Stimulated activated CD4-positive, alpha-beta T cell treated with anti-CD3 and anti-CD28 coated beads, Interleukin-1b, Interleukin-23, amount 100 ng/mL, for 4 hours (primary cell): ENCODE results near the gene CHST4.
"Not testable (repeated sequence)": the region's sequence is repeated elsewhere in the genome, so short reads cannot be mapped to it uniquely, and the experiment has no call there.

Source experiments
- DNase-seq, 2 donors: peaks; one replicate each; pipeline ENCODE4 v3.0.0-alpha.2; 2020; ENCODE audit warnings: low read depth in 2 of 2

Gene CHST4

DNA sequence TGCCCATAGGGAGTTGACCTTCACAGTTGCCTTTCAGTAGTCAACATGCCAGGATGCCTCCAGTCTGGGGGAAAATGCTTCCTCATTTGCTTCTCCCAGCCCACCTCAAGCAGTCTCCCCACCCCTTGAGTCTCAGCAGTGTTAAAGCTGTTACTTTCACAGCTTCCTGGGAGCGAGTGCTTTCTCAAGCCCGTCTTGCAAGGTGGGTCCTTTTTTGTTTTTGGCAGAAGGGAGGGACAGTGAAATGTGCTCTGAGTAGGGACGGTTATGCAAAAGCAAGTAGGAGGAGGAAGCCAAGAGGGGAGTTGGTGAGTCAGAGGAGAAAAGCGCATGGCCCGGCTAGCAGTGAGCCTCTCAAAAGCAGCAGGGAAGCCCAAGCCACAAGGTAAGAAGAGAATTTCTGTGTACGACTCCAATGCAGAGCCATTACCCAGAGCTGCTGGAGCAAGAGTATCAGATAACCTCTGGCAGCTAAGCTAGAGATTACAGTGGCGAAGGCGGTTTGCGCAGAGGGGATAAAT, at the start of gene CHST4:
CHST4 (plus strand) TSS at position 316 of the 521 bp plus-strand sequence. CDS start 10,252 bp downstream, outside the sequence.
- no peak for DNase-seq

DNA sequence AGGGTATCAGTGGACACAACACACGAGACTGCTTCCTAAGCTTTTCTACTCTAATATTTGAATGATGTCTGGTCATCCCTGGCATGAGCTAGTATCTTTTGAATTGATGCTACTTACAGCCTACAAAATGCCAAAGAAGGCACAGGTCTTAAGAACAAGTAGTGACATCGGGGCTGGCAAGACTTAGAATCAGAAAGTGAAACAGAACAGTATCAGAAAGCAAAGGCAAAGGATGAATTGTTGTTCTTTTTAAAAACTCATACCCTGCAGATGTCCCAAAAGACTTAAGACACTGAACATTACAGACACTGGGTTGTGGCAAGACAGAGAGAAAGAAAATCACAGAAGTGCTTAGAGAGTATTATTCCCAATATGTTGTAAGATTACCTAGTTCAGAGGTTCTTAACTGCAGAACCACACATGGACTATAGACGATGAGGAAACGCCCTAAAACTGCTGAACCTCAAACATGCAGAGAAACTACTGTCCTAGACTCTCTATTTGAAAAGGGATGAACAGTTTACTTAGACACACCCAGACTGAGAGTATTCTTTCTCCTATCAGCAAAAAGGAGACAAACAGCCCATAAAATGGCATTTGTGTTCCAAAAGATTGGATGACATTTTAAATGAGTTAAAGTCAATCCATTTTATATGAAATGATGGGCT, 49.6 kb upstream of the CHST4 start:
- no peak for DNase-seq

DNA sequence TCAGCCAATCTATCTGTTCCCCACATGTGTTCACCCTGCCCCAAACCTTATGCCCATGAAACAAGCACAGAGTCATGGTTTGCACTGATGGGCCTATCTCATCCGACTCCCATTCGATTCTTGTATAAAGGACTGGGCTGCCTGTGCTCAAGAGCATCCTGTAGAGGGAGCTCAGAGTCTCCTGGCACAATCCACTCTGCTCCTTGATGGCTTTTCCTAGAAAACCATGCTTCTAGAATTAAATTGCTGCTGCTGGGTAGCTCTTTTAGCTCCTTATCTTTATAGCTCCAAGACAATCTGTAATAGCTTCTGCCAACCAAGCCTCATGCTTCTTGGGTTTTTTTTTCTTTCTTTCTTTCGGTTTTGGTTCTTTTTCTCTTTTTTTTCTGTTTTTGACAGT, 46.8 kb upstream of the CHST4 start:
- no peak for DNase-seq

DNA sequence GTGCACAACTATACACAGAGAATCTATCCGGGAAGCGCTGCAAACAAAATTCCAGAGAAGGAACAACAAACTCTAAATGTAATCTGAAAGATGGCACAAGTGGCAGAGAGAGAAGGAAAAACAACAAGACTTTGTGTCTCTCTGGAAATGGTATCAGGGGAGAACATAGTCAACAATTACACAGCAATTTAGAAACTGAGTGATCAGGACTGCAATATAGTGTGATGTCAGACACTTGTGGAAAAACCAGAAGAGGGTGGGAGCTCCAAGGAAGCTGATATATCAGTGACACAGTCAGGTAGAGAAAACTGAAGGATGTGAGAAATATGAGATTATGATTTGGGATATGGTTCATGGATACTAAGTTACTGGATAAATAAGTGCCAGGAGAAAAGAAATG, 45.3 kb upstream of the CHST4 start:
- no peak for DNase-seq

DNA sequence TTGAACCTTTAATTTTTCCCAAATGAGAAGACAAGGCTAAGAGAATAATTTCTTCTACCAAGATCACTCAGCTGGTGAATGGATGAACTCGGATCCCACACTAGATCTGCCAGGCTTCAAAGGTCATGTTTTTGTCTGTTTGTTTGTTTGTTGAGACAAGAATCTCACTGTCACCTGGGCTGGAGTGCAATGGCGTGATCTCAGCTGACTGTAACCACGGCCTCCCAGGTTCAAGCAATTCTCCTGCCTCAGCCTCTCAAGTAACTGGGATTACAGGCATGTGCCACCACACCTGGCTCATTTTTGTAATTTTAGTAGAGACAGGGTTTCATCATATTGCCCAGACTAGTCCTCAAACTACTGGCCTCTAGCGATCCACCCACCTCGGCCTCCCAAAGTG, 43.7 kb upstream of the CHST4 start:
- no peak for DNase-seq

DNA sequence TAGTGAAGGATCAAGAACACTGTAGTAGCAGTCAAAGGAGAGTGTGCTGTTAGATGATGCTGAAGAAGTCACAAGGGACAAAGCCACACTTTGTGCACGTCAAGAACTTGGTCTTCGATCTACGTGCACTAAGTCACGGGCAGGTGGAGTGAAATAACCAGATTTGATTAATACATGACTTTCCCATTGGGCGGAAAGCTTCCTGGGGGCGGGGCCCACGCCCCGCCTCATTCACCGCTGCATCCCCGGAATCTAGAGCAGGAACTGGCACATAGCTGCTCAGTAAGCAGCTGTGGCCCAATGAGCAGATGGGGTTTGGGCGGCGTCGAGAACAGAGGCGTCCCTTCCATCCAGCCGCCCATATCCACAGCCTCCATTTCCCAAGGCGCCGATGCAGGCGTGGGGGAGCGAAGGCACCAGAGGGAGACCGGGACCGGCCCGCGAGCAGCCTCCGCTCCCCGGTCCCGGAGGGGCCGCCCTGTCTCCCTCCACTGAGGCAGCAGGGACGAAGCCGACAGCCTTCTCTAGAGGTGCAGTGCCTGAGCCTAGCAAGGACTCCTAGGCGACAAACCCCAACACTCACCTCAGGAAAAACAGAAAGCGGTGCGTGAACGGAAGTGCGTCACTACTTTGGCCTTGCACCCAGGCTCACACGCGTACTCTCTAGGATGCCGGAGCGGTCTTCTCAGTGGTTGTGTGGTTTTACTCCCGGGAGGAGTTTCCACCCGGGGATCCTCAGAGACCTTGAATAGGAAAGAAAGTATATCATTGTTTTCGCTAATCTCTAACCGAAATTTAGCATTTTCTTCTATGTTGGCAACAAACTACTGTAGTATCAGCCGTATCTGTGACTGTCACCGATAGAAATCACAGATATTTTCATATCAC, 42.0 kb upstream of the CHST4 start:
- DNase-seq: peak; percentile 55 to 63

DNA sequence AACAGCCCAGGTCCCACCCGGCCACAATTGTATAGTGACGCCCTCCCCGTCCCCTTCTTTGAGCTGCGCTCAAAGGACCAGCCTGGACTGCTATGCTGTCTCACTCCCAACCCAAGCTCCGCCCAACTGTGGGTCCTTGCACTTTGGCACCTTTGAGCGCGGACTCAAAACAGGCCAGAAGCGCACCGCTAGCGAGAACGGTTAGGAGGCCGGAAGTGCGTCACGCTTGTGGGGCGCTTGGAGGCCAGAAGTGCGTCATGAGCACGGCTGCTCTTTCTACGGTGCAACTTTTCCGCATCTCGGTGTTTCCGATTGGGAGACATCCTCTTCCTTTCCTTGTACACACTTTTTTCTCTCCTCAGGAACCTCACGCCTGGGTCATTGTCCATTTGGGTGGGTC, 37.1 kb upstream of the CHST4 start, which contains the start of gene ZNF19:
ZNF19 (minus strand) TSS at position 203 of the 400 bp plus-strand sequence. CDS start 7,210 bp downstream, outside the sequence.
- no peak for DNase-seq

DNA sequence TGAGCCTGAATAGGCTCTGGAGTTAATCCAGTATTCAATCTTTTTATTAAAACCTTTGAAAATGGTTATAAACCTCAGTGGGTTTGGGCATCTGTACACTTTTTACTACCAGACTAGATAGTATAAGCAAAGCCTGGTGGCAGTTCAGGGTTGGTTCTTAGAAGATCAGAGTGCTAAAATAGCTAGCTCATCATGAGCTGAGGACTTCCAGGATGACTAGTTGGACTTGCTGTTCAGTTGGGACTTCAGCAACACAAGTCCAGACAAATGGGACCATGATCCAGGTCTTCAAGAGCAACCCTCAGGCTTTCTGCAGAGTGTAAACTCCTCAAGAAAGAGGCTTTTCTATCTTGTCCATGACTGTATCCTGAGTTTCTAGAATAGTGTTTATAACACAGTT, 35.9 kb upstream of the CHST4 start:
- no peak for DNase-seq

DNA sequence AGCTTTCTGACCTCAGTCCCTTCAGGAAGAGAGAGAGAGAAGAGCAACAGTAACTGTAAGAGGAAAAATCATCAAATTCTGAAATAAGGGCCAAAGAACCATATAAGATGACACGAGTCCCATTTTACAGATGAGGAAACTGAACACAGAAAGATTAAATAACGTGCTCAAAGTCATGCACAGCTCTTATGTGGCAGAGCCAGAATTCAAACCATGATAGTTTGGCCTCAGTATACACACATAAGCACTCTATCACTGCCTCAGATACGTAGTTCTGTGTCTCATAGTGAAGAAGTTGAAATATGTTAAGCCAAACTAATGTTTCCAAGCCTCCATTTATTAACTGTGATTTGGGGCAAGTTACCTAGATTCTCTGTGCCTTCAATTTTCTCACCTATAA, 35.2 kb upstream of the CHST4 start:
- DNase-seq: no peak

DNA sequence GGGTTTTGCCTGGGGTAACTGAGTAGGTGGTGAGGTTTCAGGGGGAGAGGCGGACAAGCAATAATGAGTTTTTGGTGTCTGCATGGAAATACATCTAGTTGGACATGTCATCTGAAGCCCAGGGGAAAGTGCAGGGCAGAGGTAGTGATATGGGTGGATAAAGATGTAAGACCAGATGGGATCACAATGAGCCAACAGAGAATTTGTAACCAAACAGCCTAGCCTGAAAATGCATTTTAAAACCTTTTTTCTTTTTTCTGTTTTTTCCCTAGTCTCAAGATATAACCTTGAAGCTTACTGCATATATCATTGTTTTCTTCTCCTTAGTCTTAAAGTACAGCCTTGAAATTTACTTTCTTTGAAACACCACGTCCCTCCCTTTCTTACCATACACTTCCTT, 33.4 kb upstream of the CHST4 start:
- DNase-seq: no peak

DNA sequence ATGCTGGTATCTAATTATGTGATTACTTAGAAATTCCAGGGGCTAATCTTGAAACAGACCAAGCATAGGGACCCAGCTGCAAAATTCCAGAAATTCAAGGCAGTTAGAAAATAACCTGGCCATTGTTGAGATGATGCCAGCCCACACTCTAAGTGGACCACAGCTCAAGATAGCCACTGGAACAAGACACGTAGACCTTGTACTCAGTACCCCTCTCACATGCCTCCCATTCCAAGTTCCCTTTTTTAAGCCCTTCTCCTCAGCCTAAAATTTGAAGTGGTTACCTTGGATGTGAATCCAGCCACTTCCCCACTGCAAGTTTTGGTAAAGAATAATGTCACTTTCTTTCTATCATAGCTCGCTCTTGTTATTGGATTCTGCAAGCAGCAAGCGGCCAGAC, 33.0 kb upstream of the CHST4 start:
- no peak for DNase-seq

DNA sequence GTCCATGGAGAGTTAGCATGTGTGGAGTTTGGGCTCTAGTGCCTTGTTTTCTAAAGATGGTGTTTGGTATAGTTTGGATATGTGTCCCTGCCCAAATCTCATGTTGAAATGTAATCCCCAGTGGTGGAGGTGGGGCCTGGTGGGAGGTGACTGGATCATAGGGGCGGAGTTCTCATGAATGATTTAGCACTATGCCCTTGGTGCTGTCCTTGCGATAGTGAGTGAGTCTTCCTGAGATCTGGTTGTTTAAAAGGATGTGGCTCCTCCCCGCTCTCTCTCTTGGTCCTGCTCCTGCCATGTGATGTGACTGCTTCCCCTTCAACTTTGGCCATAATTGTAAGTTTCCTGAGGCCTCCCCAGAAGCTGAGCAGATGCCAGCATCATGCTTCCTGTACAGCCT, 28.2 kb upstream of the CHST4 start:
- no peak for DNase-seq

DNA sequence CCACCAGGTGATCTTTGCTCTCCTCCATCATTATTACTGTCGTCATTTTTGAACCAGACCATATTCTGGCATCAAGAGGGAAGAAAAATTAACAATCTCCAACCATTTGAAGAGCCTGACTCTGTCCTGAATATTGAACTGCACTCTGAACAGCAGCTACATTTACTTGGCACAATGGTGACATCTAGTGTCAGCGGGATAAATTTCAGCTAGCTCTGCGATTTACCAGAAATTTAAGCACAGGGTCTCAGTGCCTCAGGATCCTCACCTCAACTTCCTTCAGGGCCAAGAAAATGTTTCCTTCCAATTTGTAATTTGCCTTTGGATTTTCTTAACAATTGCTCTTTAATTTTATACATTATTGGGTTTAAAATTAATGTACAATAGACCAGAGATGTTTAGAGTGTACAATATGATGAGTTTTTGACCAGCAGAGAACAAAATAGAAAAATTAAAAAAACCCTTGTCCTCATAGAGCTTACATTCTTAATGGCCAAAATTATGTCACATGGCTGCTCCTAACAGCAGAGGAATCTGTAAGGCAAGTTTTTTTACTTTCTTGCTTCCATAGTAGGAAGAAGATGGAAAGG, 26.4 kb upstream of the CHST4 start:
- DNase-seq: peak in 1 of 2 donors; percentile 47

DNA sequence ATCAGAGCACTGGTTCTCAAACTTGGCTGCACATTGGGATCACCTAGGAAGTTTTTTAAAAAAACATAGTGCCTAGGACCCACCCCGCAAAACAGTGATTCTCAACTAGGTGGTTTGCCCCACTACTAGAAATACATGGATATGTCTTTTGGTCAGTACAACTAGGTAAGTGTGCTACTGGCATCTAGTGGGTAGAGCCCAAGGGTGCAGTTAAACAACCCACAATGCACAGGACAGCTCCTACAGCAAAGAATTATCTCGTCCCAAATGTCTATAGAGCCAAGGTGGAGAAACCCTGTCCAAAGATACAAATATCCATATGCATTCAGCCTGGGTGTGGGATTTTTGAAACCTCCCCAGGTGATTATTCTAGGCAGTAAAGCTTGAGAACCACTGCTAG, 25.3 kb upstream of the CHST4 start:
- DNase-seq: no peak

DNA sequence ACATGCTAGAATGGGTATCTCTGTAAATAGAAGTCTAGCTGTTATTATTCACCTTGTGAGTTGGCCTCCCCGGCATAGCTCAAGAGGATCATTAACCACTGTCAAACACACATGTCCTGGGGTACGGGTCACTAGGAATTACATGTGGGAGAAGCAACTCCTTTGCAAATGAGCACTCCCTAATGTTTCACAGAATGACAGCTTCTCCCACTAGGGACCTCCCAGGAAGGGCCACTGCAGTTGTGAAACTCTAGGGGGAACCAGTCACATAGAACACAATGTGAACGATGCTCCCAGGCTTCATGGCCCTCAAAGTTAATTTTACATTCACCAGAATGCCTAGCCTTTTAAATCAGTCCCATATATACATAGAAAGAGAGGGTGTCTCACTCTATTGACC, 24.7 kb upstream of the CHST4 start:
- no peak for DNase-seq

DNA sequence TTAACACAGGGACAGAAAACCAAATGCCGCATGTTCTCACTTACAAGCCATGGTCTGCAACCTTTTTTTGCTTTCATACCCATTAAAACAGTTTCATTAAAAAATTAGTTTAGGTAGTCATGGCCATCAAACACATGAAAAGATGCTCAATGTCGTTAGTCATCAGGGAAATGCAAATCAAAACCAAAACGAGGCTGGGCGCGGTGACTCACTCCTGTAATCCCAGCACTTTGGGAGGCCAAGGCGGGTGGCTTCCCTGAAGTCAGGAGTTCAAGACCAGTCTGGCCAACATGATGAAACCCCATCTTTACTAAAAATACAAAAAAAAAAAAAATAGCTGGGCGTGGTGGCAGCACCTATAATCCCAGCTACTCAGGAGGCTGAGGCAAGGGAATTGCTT, 22.2 kb upstream of the CHST4 start:
- not testable (repeated sequence) for DNase-seq

DNA sequence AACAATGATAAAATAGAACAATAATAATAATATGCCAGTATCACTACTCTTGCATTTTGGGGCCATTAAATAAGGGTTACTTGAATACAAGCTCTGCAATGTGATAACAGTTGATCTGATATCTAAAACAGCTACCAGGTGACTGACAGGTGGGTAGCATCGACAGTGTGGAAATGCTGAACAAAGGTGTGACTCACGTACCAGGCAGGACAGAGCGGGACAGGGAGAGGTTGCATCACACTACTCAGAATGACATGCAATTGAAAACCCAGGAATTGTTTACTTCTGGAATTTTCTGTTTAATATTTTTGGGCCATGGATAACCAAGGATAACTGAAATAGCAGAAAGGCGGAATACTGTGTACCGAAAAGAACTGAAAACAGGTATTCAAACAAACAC, 21.3 kb upstream of the CHST4 start:
- DNase-seq: no peak

DNA sequence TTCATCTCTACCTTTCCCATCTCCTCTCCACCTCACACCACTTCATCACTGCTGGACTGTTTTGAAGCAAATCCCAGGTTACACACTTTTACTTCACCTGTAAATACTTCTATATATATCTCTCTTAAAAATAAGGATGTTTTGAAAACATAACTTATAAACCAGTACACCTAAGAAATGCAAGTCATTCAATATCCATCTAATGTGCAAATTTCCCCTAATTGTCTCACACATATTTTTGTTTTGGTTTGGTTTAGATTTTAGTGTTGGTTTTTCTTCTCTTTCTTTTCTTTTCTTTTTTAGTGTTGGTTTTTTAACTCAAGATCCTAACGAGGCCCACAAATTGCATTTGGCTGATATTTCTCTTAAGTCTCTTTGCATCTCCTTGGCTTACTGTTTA, 19.2 kb upstream of the CHST4 start:
- no peak for DNase-seq

DNA sequence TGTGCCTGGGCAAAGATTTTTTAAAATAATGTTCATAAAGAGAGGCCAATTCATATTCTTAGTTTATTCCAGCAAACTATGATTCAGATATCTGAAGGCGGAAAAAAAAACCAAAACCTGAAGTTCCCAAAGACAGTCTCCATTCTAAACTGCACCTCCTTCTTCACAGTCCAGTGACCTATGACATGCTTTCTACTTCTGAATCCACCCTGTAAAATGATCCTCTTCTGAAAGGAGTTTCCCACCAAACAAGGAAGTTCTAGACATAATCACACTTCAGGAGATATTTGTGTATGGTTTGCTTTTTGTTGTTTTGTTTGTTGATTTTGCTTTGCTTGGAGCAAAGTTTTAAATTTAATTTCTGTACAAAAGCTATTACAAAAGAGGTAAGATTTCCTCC, 12.9 kb upstream of the CHST4 start:
- no peak for DNase-seq

DNA sequence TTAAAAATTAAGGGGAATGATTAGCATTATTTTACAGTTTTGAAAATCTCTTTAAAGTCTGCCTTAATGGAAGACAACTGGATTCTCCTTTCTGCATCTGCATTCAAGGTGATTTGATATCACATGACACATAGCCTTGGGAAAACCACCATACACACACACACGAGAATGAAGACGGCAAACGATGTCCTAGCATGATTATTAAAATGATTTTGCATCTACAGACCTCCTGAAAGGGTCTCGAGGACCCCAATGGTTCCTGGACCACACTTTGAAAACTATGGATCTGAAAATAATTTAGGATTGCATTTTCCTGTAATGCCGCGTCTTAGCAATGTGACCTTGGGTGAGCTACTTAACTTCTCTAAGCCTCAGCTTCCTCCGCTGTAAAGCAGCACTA, 11.8 kb upstream of the CHST4 start:
- DNase-seq: no peak

DNA sequence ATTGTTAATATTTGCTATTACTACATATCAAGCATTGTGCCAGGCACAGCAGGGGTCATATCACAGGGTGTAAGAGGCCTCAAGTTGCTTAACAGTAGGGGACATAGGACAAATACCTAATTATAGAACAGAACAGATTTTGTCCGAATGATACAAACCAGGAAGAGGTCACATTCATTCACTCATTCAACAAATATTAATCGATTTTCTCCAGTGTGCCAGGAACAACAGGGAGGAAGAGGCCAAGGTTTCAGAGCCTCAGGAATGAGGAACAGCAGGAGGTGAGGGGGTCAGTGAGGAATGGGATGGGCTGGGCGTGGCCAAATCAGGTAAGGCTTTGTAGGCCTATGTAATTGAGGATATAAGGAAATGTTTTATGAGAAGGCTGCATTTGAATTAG, 11.2 kb upstream of the CHST4 start:
- DNase-seq: no peak

DNA sequence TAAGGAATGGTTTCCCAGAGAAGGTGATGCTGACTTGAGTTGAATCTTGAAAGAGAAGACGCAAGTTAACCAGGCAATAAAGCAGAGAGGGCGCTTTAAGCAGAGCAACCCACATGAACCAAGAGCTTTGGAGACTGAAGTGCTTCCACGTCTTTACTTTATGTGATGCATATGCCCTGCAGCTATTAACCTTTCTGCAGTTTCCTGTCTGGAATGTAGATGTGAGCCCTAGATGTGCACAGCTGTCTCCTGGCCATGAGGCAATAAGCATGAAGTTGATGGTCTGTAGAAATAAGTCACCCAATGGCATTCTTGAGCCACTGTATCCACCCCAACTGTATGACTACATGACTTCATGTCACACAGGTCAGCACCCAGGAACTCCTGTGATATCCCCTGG, 5.7 kb upstream of the CHST4 start:
- no peak for DNase-seq
